Activated T-cell treated with anti-CD3 and anti-CD28 coated beads, Interleukin-2, amount 50 U/mL, for 1 hour (primary cell): ENCODE data around the gene RGL1.
A peak's percentile ranks its signal among the peaks of the same experiment; 100 is the strongest.

ENCODE experiments used
- DNase-seq: peaks from one replicate; pipeline ENCODE4 v3.0.0-alpha.2; 2020

The RGL1 gene

DNA sequence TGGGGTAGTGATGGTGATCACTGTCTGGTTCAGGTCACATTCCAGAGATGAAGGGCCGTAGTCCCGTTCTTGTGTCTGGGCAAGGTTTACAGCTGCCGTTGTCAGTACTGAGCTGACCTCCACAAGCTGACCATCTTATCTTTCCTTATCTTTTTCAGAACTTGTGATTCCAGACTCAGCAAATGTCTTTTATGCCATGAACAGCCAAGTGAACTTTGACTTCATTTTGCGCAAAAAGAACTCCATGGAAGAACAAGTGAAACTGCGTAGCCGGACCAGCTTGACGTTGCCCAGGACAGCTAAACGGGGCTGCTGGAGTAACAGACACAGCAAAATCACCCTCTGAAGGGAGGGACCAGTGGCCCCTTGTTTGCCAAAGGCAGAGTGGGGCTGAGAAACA is 121.0 kb downstream of the RGL1 start:
- DNase-seq = no peak

DNA sequence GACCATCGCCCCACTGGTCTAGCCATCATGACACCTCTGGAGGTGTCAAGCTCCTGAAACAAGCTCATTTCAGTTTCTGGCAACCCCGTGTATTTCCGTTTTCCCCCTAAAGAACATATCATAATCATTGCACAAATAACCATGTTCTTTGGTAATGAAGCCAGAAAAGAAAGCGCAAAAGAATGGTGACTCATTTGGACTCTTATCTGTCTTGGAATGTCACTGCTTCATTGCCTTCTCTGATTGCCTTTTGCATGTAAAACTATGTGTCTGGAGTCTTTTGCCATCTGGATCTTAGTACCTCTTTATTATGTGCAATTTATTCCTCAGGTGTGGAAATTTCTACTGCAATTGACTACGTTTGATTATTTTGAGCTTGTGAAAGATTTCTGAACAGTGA is 122.1 kb downstream of the RGL1 start:
- no peak for DNase-seq

GRCh38 chr1:183931646-183932271 is 126.8 kb downstream of the RGL1 start:
- no peak for DNase-seq

DNA sequence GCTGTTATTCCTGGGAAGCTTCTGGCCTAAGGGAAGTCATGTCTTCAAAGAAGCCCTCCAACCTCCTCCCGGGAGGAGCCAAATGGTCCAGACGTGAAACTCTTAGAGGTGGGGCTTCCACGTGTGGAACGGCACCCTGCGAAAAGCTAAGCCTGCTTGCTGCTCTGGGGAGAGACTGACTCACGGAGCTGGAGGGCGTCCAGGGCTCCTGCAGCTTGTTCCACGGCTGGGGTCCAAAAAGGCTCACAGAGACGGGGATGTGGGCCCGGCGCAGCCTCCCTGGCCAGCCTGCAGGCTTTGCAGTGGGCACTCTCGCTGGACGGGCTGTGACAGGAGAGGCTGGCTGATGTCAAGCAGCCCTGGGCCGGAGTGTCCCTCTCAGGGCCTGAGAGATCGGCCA is 127.5 kb downstream of the RGL1 start:
- DNase-seq = no peak

- no peak for DNase-seq
Measured at GRCh38 chr1:183933528-183934179, 128.7 kb downstream of the RGL1 start.

GRCh38 chr1:183934314-183934713 is 129.4 kb downstream of the RGL1 start:
- DNase-seq = no peak

GRCh38 chr1:183936009-183936408 is 131.1 kb downstream of the RGL1 start:
- DNase-seq = no peak

- no peak for DNase-seq
Measured at GRCh38 chr1:183936791-183937190, 131.9 kb downstream of the RGL1 start.

- DNase-seq = no peak
Measured at GRCh38 chr1:183937611-183938010, 132.7 kb downstream of the RGL1 start.

- DNase-seq = no peak
Measured at GRCh38 chr1:183941001-183941400, 136.1 kb downstream of the RGL1 start.

DNA sequence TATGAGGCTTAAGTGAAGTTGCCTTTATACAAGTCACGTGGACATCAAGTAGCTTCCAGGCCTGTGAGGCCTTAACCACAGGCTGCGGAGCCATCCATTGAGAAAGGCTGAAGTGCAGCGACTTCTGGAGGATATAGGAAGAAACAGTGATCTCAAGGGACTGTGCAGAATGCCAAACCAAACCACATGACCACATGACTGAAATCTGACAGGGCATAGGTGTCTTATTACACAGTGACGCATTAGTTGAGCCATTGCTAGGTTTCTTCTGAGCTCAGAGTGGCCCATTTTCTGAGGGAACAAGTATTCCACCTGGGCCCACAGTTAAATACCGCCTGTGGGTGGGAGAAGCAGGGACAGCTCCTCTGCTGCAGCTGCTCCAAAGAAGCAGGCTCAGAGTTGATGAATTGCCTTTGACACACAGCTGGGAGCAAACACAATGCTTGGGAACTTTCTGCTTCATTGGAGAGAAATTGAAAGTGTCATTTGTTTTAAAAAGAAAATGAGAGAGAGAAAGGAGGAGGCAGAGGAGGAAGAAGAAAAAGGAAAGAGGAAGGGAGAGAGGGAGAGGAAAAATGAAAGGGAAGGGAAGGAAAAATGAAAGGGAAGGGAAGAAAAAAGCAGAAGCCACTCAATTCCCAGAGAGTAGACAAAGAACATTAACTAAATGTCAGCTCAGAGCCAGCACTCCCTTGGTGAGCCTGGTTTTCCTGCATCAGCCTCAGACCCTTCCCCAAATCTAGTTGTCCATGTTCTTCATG is 138.2 kb downstream of the RGL1 start:
- no peak for DNase-seq

DNA sequence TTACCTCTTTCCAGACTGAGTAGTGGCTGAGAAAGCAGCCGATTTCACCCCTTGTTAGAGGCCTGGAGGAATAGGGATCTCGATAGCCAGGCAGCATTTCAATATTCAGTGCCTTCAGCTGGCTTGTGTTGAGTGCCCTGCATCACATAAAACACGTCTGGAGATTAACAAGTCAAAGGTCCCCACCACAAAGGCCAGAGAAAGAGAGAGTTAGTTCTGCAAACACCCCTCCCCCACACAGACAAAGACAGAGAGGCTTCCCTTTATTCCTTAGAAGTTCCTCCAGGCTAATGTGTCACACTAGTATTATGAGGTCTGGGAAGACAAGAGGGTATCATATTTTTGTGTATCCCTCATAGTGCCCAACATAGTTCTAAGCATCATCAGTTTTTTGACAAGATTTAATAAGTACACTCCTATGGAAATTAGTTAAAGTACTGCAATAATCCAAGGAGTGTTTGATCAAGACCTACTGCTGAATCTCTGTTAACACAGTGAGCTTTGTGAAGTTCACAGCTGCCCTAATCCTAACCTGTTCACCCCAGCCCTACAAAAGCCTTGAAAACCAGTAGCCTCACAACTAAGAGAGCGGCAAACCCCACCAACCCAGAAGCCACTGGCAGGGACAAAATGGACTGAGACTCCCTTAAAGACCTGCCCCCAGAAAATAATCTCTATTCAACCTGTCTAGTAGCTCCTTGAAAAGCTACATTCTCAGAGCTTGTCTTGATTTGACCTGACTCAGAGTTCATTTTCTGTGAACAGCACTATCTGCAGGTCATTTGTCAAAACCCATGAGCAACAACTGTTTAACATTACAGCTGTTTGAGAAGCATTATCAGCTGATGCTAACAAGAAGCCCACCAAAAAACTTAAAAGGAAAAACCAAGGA is 140.8 kb downstream of the RGL1 start:
- DNase-seq = no peak

DNA sequence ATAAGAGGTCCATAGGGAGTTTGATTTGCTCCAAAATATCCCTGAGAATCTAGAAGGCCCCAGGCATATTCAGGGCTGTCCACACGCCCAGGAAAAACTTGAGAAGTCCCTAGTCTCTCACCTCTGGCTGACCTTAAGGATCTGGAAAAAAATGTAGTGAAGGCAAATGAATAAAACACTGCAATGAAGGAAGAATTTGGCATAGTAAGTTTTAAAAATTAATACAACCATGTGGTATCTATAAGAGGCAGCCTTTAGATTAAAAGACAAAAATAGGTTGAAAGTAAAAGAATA is 141.3 kb downstream of the RGL1 start:
- DNase-seq = no peak

DNA sequence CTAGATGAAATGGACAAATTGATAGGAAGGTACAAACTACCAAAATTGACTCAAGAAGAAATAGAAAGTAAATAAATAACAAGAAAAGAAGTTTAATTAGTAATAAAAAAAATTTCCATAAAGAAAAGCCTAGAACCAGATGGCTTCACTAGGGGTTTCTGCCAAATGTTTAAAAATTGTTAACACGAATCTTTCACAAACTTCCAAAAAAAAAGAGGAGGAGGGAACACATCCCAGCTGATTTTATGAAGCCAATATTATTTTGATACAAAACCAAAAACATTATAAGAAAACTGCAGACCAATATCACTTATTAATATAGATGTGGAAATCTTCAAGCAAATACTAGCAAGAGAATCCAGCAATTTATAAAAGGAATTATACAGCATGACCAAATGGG is 143.1 kb downstream of the RGL1 start:
- no peak for DNase-seq

DNA sequence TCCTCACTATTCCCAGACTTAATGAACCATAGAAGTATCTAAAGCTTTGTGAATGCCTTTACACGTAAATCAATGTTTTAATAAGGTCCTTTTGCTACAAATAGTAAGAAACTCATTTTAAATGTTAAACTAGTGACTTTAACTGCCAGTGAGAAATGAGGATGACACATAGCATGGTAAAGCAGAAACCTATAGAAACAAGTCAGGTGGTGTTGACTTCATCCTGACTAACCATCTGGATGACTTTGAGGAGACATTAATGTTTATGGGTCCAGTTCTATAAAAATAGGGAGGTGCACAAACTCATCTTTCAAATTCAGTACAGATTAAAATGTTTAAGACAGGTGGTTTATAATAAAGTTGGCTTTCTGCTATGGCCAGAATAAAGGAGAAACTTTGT is 147.2 kb downstream of the RGL1 start:
- DNase-seq = no peak

GRCh38 chr1:183953031-183953430 is 148.1 kb downstream of the RGL1 start:
- DNase-seq = no peak

- DNase-seq = no peak
Measured at GRCh38 chr1:183954496-183954895, 149.6 kb downstream of the RGL1 start.

DNA sequence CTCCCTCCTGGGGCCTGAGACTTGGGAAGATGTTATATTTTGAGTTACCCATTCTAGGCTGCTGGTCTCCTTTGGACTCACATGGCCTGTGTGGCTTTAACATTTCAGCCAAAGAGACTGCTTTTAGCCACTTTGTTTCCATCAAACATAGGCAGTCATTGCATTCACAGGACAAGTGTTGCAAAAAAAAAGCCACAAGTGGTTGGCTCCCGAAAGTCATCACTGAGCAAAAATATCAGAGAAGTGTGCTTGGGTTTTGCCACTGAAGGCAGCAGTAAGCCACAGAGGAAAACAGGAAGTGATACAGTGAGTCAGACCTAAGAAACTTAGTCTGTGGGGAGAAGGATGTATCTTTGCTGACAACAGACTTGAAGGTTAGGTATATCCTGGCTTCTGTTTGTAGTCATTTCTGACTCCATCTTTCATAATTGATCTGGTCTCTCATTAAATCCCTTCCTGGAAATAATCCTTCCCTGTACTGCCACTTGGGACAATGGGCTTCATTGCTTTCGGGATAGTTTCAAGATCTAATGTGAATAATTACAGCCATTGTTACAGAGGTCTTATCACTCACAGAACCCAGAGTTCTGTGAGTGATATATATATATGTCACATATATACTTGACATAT is 151.8 kb downstream of the RGL1 start:
- peak; percentile 30 for DNase-seq

- DNase-seq = no peak
Measured at GRCh38 chr1:183957216-183957830, 152.4 kb downstream of the RGL1 start.

- DNase-seq = no peak
Measured at GRCh38 chr1:183958958-183959357, 154.0 kb downstream of the RGL1 start.

GRCh38 chr1:183961132-183961531 is 156.2 kb downstream of the RGL1 start:
- no peak for DNase-seq

- no peak for DNase-seq
Measured at GRCh38 chr1:183962903-183963302, 158.0 kb downstream of the RGL1 start.

- no peak for DNase-seq
Measured at GRCh38 chr1:183965726-183966125, 160.8 kb downstream of the RGL1 start.
